HepG2 (cell line): ENCODE measurements around the gene FXYD1. TPM values are rescaled to one million over a fixed set of nuclear protein-coding genes. Genes with fewer than 3 reads are reported as not detected.
A peak's percentile ranks its signal among the peaks of the same experiment; 100 is the strongest.

Source experiments
- CBX2 ChIP-seq, 2 experiments: fragments of 200-600 bp in 1 of 2; sonication (generic); formaldehyde crosslinking in 1 of 2; IDR thresholded peaks; 2 replicates each; pipeline versions ENCODE4 v1.7.0 to v1.8.1; 2018 to 2022; ENCODE audit warnings: low read depth in 2 of 2, low read length in 1 of 2, mild to moderate bottlenecking in 1 of 2, missing genetic modification reagents in 1 of 2
- CCAR2 ChIP-seq: fragments of 200-400 bp; formaldehyde crosslinking; optimal IDR thresholded peaks from 2 replicates; pipeline ENCODE3; 2018; ENCODE audit warnings: low read depth, mild to moderate bottlenecking, low read length, moderate library complexity
- CENPT ChIP-seq: sonication (generic); formaldehyde crosslinking; IDR thresholded peaks from 2 replicates; pipeline ENCODE4 v1.8.0; 2022; ENCODE audit warnings: low read depth, mild to moderate bottlenecking, moderate library complexity, missing genetic modification reagents
- FOXM1 ChIP-seq: sonication (generic); formaldehyde crosslinking; IDR thresholded peaks from 2 replicates; pipeline ENCODE4 v1.5.0; 2020; ENCODE audit warnings: missing genetic modification reagents
- KMT2B ChIP-seq: IDR thresholded peaks from 2 replicates; pipeline ENCODE4 v1.6.1; 2016; ENCODE audit warnings: missing genetic modification reagents, missing compliant biosample characterization
- NR3C1 ChIP-seq: sonication (generic); formaldehyde crosslinking; IDR thresholded peaks from 2 replicates; pipeline ENCODE4 v1.4.0; 2020; ENCODE audit warnings: missing genetic modification reagents
- POLR2AphosphoS2 ChIP-seq: IDR thresholded peaks from 2 replicates; pipeline ENCODE4 v1.6.1; 2011; ENCODE audit warnings: low read depth, low read length, improper control_type of control experiment
- RCOR2 ChIP-seq: IDR thresholded peaks from 2 replicates; pipeline ENCODE4 v1.6.1; 2016; ENCODE audit warnings: missing biosample characterization, missing genetic modification reagents
- RORA ChIP-seq: sonication (generic); formaldehyde crosslinking; IDR thresholded peaks from 2 replicates; pipeline ENCODE4 v1.5.0; 2020; ENCODE audit warnings: mild to moderate bottlenecking, missing genetic modification reagents, moderate library complexity
- SRSF1 ChIP-seq: fragments of 200-400 bp; formaldehyde crosslinking; optimal IDR thresholded peaks from 2 replicates; pipeline ENCODE3; 2017; ENCODE audit warnings: mild to moderate bottlenecking, low read depth, low read length, moderate library complexity
- ZBTB8A ChIP-seq: sonication (generic); formaldehyde crosslinking; IDR thresholded peaks from 2 replicates; pipeline ENCODE4 v1.4.0; 2020; ENCODE audit warnings: mild to moderate bottlenecking, low read depth, missing genetic modification reagents, borderline replicate concordance
- ZMYM4 ChIP-seq: sonication (generic); formaldehyde crosslinking; IDR thresholded peaks from 2 replicates; pipeline ENCODE4 v1.8.1; 2023; ENCODE audit warnings: mild to moderate bottlenecking, missing genetic modification reagents
- ZNF232 ChIP-seq: sonication (generic); formaldehyde crosslinking; IDR thresholded peaks from 2 replicates; pipeline ENCODE4 v1.4.0; 2020; ENCODE audit warnings: missing genetic modification reagents, borderline replicate concordance
- ZNF337 ChIP-seq: sonication (generic); formaldehyde crosslinking; IDR thresholded peaks from 2 replicates; pipeline ENCODE4 v1.5.1; 2020; ENCODE audit warnings: missing genetic modification reagents, low read depth, mild to moderate bottlenecking, borderline replicate concordance
- ZNF33A ChIP-seq: sonication (generic); formaldehyde crosslinking; IDR thresholded peaks from 2 replicates; pipeline ENCODE4 v1.5.1; 2020; ENCODE audit warnings: missing genetic modification reagents, mild to moderate bottlenecking, moderate library complexity, borderline replicate concordance
- ZNF720 ChIP-seq: sonication (generic); formaldehyde crosslinking; IDR thresholded peaks from 2 replicates; pipeline ENCODE4 v1.4.0; 2020; ENCODE audit warnings: missing genetic modification reagents
- polyA plus RNA-seq, 8 experiments: library from polyadenylated mRNA; depleted of rRNA in 3 of 8; stranded (reverse) in 7 of 8; unstranded in 1 of 8; fragments of >200 nt; fragmentation: Illumina TruSeq in 4 of 8; extraction: Trizol in 4 of 8; gene quantifications; 2 replicates each; pipeline versions ENCODE4 v1.2.1 to v1.2.3, GENCODE V29; 2011 to 2016; ENCODE audit warnings: low read depth in 4 of 8, missing spikeins in 1 of 8, mixed read lengths in 1 of 8; ENCODE audit not compliant: insufficient read depth in 1 of 8
- total RNA-seq, 5 experiments: library from RNA; depleted of rRNA; stranded (reverse); fragments of >200 nt; fragmentation: Illumina TruSeq; extraction: Trizol; gene quantifications; 2 replicates each; pipeline ENCODE4 v1.2.3, GENCODE V29; 2016; ENCODE audit warnings: low read depth in 1 of 5
- TF ChIP-seq, protein P1 (sequence below): sonication (generic); formaldehyde crosslinking; IDR thresholded peaks from 2 replicates; pipeline ENCODE4 v1.4.0; 2020; ENCODE audit warnings: missing genetic modification reagents, borderline replicate concordance
- TF ChIP-seq, protein P2 (sequence below): sonication (generic); formaldehyde crosslinking; IDR thresholded peaks from 2 replicates; pipeline ENCODE4 v1.4.0; 2020; ENCODE audit warnings: missing genetic modification reagents
- TF ChIP-seq, protein P3 (sequence below): sonication (generic); formaldehyde crosslinking; IDR thresholded peaks from 2 replicates; pipeline ENCODE4 v1.5.1; 2020; ENCODE audit warnings: missing genetic modification reagents, mild to moderate bottlenecking, borderline replicate concordance

The FXYD1 gene
- total and polyA plus RNA-seq, 2 of the 13 experiments (the other 11 are each of a cell fraction or from before 2014, with no cell fraction given): 31.2 TPM; not detected in 1

DNA sequence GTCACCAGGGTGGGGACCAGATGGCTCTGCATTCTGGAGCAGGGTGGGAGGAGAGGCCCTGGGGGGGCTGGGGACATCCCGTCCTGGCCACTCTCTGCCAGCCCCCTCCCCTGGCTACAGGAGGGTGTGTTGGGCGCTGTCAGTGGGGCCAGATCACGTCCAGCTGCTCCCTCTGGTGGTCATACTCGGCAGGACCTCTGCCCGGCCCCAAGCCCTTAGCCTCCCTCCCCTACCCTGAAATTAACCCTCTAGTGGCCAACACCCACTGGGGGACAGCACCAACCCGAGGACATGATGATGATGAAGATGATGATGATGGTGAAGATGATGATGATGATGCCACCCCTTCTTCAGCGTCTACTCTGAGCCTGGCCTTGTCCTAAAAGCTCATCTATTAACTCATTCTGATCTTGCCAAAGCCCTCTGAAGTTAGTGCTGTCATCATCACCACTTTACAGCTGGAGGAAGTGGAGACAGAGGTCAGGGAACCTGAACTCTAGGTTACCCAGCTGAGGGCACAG is 3.2 kb upstream of the FXYD1 start (continued):
- TF ChIP-seq, protein P1, sequence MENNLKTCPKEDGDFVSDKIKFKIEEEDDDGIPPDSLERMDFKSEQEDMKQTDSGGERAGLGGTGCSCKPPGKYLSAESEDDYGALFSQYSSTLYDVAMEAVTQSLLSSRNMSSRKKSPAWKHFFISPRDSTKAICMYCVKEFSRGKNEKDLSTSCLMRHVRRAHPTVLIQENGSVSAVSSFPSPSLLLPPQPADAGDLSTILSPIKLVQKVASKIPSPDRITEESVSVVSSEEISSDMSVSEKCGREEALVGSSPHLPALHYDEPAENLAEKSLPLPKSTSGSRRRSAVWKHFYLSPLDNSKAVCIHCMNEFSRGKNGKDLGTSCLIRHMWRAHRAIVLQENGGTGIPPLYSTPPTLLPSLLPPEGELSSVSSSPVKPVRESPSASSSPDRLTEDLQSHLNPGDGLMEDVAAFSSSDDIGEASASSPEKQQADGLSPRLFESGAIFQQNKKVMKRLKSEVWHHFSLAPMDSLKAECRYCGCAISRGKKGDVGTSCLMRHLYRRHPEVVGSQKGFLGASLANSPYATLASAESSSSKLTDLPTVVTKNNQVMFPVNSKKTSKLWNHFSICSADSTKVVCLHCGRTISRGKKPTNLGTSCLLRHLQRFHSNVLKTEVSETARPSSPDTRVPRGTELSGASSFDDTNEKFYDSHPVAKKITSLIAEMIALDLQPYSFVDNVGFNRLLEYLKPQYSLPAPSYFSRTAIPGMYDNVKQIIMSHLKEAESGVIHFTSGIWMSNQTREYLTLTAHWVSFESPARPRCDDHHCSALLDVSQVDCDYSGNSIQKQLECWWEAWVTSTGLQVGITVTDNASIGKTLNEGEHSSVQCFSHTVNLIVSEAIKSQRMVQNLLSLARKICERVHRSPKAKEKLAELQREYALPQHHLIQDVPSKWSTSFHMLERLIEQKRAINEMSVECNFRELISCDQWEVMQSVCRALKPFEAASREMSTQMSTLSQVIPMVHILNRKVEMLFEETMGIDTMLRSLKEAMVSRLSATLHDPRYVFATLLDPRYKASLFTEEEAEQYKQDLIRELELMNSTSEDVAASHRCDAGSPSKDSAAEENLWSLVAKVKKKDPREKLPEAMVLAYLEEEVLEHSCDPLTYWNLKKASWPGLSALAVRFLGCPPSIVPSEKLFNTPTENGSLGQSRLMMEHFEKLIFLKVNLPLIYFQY (CRISPR knock-in tag): 0 out of 2 replicates have a peak, but pooled peaks have one; percentile 39
- TF ChIP-seq, protein P2, sequence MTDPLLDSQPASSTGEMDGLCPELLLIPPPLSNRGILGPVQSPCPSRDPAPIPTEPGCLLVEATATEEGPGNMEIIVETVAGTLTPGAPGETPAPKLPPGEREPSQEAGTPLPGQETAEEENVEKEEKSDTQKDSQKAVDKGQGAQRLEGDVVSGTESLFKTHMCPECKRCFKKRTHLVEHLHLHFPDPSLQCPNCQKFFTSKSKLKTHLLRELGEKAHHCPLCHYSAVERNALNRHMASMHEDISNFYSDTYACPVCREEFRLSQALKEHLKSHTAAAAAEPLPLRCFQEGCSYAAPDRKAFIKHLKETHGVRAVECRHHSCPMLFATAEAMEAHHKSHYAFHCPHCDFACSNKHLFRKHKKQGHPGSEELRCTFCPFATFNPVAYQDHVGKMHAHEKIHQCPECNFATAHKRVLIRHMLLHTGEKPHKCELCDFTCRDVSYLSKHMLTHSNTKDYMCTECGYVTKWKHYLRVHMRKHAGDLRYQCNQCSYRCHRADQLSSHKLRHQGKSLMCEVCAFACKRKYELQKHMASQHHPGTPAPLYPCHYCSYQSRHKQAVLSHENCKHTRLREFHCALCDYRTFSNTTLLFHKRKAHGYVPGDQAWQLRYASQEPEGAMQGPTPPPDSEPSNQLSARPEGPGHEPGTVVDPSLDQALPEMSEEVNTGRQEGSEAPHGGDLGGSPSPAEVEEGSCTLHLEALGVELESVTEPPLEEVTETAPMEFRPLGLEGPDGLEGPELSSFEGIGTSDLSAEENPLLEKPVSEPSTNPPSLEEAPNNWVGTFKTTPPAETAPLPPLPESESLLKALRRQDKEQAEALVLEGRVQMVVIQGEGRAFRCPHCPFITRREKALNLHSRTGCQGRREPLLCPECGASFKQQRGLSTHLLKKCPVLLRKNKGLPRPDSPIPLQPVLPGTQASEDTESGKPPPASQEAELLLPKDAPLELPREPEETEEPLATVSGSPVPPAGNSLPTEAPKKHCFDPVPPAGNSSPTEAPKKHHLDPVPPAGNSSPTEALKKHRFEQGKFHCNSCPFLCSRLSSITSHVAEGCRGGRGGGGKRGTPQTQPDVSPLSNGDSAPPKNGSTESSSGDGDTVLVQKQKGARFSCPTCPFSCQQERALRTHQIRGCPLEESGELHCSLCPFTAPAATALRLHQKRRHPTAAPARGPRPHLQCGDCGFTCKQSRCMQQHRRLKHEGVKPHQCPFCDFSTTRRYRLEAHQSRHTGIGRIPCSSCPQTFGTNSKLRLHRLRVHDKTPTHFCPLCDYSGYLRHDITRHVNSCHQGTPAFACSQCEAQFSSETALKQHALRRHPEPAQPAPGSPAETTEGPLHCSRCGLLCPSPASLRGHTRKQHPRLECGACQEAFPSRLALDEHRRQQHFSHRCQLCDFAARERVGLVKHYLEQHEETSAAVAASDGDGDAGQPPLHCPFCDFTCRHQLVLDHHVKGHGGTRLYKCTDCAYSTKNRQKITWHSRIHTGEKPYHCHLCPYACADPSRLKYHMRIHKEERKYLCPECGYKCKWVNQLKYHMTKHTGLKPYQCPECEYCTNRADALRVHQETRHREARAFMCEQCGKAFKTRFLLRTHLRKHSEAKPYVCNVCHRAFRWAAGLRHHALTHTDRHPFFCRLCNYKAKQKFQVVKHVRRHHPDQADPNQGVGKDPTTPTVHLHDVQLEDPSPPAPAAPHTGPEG (CRISPR knock-in tag): no peak
- TF ChIP-seq FOXM1 (CRISPR knock-in tag): no peak
- no peak for TF ChIP-seq ZBTB8A (CRISPR knock-in tag)
- TF ChIP-seq RORA: no peak
- no peak for TF ChIP-seq NR3C1 (CRISPR knock-in tag)
- no peak for TF ChIP-seq ZNF720
- TF ChIP-seq CCAR2: peak; percentile 60
- TF ChIP-seq KMT2B (CRISPR knock-in tag): no peak
- TF ChIP-seq, protein P3, sequence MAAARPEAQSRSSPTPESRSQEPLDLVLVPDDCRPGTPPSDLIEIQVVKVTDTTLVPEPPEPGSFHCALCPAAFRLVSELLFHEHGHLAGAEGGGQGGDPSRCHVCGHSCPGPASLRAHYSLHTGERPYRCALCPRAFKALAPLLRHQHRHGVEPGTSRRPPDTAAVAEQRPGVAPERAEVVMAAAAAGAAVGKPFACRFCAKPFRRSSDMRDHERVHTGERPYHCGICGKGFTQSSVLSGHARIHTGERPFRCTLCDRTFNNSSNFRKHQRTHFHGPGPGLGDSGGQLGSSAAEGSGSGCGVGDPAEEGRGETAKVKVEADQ (CRISPR knock-in tag): peak; percentile 52; the same call in 1 of the 2 replicates
- TF ChIP-seq ZMYM4 (CRISPR knock-in tag): no peak; the same call in 1 of the 2 replicates
- TF ChIP-seq POLR2AphosphoS2: no peak
- 0 out of 2 replicates have a peak, but pooled peaks have one; percentile 27 for TF ChIP-seq RCOR2
- TF ChIP-seq ZNF33A (CRISPR knock-in tag): peak; percentile 46; the same call in 1 of the 2 replicates
- TF ChIP-seq SRSF1: no peak
- no peak for TF ChIP-seq CENPT (CRISPR knock-in tag)
- TF ChIP-seq CBX2 (IDR thresholded peaks at IDR 0.05; ENCODE audit: low read depth, low read length): no peak
- no peak for TF ChIP-seq CBX2 (CRISPR knock-in tag; IDR thresholded peaks at IDR 0.05; ENCODE audit: low read depth)
- TF ChIP-seq ZNF337 (CRISPR knock-in tag): no peak
- TF ChIP-seq ZNF232: no peak
